HG02763 (cell line): ENCODE results near the gene ATAD2B.

Experiments used
- ATAC-seq: cut with Tn5 transposase; IDR thresholded peaks from one replicate; pipeline ENCODE4 v1.9.1; 2021; ENCODE audit warnings: mild to moderate bottlenecking, moderate library complexity; ENCODE audit not compliant: unreplicated experiment

Gene ATAD2B

GRCh38 chr2:23915327-23915726, 11.6 kb downstream of the ATAD2B start:
- no peak for ATAC-seq

GRCh38 chr2:23912054-23912453, 14.9 kb downstream of the ATAD2B start:
- no peak for ATAC-seq

GRCh38 chr2:23905155-23905554, 21.8 kb downstream of the ATAD2B start:
- ATAC-seq, result no peak

- ATAC-seq, result no peak
Measured at GRCh38 chr2:23904692-23905091, 22.2 kb downstream of the ATAD2B start.

GRCh38 chr2:23904215-23904614, 22.7 kb downstream of the ATAD2B start:
- ATAC-seq, result no peak

- no peak for ATAC-seq
Measured at GRCh38 chr2:23903034-23903433, 23.9 kb downstream of the ATAD2B start.

GRCh38 chr2:23901966-23902846, 24.7 kb downstream of the ATAD2B start:
- no peak for ATAC-seq

GRCh38 chr2:23900541-23901322, 26.2 kb downstream of the ATAD2B start:
- no peak for ATAC-seq

- no peak for ATAC-seq
Measured at GRCh38 chr2:23900133-23900532, 26.8 kb downstream of the ATAD2B start.

- ATAC-seq, result no peak
Measured at GRCh38 chr2:23871206-23871605, 55.7 kb downstream of the ATAD2B start.

- no peak for ATAC-seq
Measured at GRCh38 chr2:23867449-23867848, 59.5 kb downstream of the ATAD2B start.

- ATAC-seq, result no peak
Measured at GRCh38 chr2:23862716-23863426, 64.1 kb downstream of the ATAD2B start.

- no peak for ATAC-seq
Measured at GRCh38 chr2:23861952-23862351, 65.0 kb downstream of the ATAD2B start.

- no peak for ATAC-seq
Measured at GRCh38 chr2:23859983-23860382, 66.9 kb downstream of the ATAD2B start.

GRCh38 chr2:23859234-23859633, 67.7 kb downstream of the ATAD2B start:
- ATAC-seq, result no peak

- no peak for ATAC-seq
Measured at GRCh38 chr2:23850564-23851256, 76.2 kb downstream of the ATAD2B start.

- no peak for ATAC-seq
Measured at GRCh38 chr2:23844905-23845304, 82.0 kb downstream of the ATAD2B start.

- ATAC-seq, result no peak
Measured at GRCh38 chr2:23843051-23843976, 83.6 kb downstream of the ATAD2B start.

- ATAC-seq, result no peak
Measured at GRCh38 chr2:23839919-23840578, 86.9 kb downstream of the ATAD2B start.
